Fibroblast of lung (primary cell): Measurements from ENCODE around the gene SPRY1. TPM values are rescaled to one million over a fixed set of nuclear protein-coding genes. Genes with fewer than 3 reads are reported as not detected.

Source experiments
- DNase-seq, 2 donors: peaks; one replicate each; pipeline versions ENCODE4 v3.0.0 to v3.0.0-alpha.2; 2010; ENCODE audit warnings: low read depth in 2 of 2
- H2AFZ ChIP-seq: 2 replicates; pipeline ENCODE4 v1.5.1; 2012; ENCODE audit warnings: low read length, control low read depth, inconsistent platforms
- H3K27ac ChIP-seq: 2 replicates; pipeline ENCODE4 v1.5.1; 2011; ENCODE audit warnings: low read length, control low read depth; ENCODE audit not compliant: insufficient read depth
- H3K27me3 ChIP-seq: 2 replicates; pipeline ENCODE4 v1.5.1; 2011; ENCODE audit warnings: mild to moderate bottlenecking, low read length; ENCODE audit not compliant: control insufficient read depth, insufficient read depth
- H3K36me3 ChIP-seq: 2 replicates; pipeline ENCODE4 v1.5.1; 2011; ENCODE audit warnings: low read length; ENCODE audit not compliant: control insufficient read depth, insufficient read depth
- H3K4me1 ChIP-seq: 2 replicates; pipeline ENCODE4 v1.5.1; 2011; ENCODE audit warnings: low read length; ENCODE audit not compliant: control insufficient read depth, insufficient read depth; ENCODE audit errors: extremely low read depth
- H3K4me2 ChIP-seq: 2 replicates; pipeline ENCODE4 v1.5.1; 2011; ENCODE audit warnings: low read length, control low read depth; ENCODE audit not compliant: insufficient read depth; ENCODE audit errors: extremely low read depth
- H3K4me3 ChIP-seq, 4 experiments: fragments of 200-600 bp in 1 of 4; sonication (generic) in 1 of 4; replicated peaks in 1 of 4; 2 replicates each; pipeline ENCODE4 v1.5.1; 2011 to 2016; ENCODE audit warnings: low read length in 4 of 4, low read depth in 3 of 4, mild to moderate bottlenecking in 3 of 4, control low read depth in 2 of 4, inconsistent platforms in 1 of 4, mixed read lengths in 1 of 4; ENCODE audit not compliant: insufficient read depth in 1 of 4; ENCODE audit errors: control extremely low read depth in 1 of 4
- H3K79me2 ChIP-seq: 2 replicates; pipeline ENCODE4 v1.5.1; 2012; ENCODE audit warnings: mild to moderate bottlenecking, low read length, inconsistent platforms; ENCODE audit not compliant: control insufficient read depth, insufficient read depth
- H3K9ac ChIP-seq: 2 replicates; pipeline ENCODE4 v1.5.1; 2011; ENCODE audit warnings: mild to moderate bottlenecking, low read length, control low read depth; ENCODE audit not compliant: insufficient read depth
- H3K9me3 ChIP-seq: 2 replicates; pipeline ENCODE4 v1.5.1; 2012; ENCODE audit warnings: low read depth, low read length; ENCODE audit not compliant: control insufficient read depth, insufficient read depth
- H4K20me1 ChIP-seq: 2 replicates; pipeline ENCODE4 v1.5.1; 2011; ENCODE audit warnings: low read length; ENCODE audit not compliant: control insufficient read depth, insufficient read depth; ENCODE audit errors: extremely low read depth
- EZH2 ChIP-seq: IDR thresholded peaks from 2 replicates; pipeline ENCODE4 v1.5.1; 2012; ENCODE audit warnings: low read length, control low read depth, mild to moderate bottlenecking; ENCODE audit errors: missing control alignments
- polyA plus RNA-seq, 2 donors: library from polyadenylated mRNA; depleted of rRNA in 1 of 2; stranded (reverse) in 1 of 2; unstranded in 1 of 2; fragments of >200 nt; gene quantifications; 2 replicates each; pipeline ENCODE4 v1.2.1, GENCODE V29; 2011 to 2012; ENCODE audit warnings: missing spikeins in 1 of 2
- total RNA-seq: library from RNA; depleted of rRNA; stranded (reverse); fragments of >200 nt; gene quantifications from 2 replicates; pipeline ENCODE4 v1.2.1, GENCODE V29; 2014
- TF ChIP-seq, protein P1 (sequence below), 2 donors: IDR thresholded peaks in 1 of 2; conservative IDR thresholded peaks in 1 of 2; 1 replicate in 1 of 2; 2 replicates in 1 of 2; pipeline ENCODE4 v1.5.1; 2011 to 2012; ENCODE audit warnings: low read length in 2 of 2, control low read depth in 1 of 2, inconsistent platforms in 1 of 2, low read depth in 1 of 2, mild to moderate bottlenecking in 1 of 2

SPRY1 gene
- total and polyA plus RNA-seq, 2 donors (not counting 1 experiment from before 2014, with no cell fraction given) = 21.3 to 23.9 TPM

DNA sequence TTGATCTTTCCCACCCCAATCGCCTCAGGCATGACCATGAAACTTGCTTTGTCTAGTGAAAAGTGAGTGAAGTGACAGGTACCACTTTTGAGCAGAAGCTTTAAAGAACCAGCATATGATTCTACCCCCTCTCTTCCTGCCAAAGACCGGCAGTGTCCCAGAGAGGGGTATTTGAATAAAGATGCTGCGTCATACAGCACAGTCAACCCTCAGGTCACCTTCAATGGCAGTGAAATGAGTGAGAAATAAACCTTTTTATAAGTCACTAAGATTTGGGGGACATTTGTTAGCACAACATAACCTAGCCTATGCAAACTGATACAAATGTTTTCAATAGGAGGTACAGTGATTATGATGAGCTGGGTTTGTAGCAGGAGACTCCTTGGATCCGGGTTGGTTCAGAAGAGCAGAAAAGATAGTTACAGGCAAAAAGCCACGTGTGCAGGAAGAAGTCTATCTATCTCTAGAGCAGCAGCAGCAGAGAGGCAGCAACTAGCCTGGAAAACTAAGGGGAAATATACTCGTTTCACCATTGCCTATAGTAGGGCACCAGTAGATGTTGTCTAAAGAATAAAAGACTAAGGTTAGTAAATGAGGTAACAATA lies 30.3 kb upstream of the SPRY1 start:
- Histone ChIP-seq H3K27ac (no peak overlapping the region), H3K9ac (no peak overlapping the region), H2AFZ (no peak overlapping the region), H3K27me3 (no peaks in the 10 kb centered on the region), H3K4me1 (no peaks in the 10 kb centered on the region), H3K9me3 (no peaks in the 10 kb centered on the region), H3K4me3 (no peak overlapping the region), H3K79me2 (no peaks in the 10 kb centered on the region), H3K36me3 (no peaks in the 10 kb centered on the region), H3K4me2 (no peak overlapping the region), H4K20me1 (no peaks in the 10 kb centered on the region)
- TF ChIP-seq, protein P1, sequence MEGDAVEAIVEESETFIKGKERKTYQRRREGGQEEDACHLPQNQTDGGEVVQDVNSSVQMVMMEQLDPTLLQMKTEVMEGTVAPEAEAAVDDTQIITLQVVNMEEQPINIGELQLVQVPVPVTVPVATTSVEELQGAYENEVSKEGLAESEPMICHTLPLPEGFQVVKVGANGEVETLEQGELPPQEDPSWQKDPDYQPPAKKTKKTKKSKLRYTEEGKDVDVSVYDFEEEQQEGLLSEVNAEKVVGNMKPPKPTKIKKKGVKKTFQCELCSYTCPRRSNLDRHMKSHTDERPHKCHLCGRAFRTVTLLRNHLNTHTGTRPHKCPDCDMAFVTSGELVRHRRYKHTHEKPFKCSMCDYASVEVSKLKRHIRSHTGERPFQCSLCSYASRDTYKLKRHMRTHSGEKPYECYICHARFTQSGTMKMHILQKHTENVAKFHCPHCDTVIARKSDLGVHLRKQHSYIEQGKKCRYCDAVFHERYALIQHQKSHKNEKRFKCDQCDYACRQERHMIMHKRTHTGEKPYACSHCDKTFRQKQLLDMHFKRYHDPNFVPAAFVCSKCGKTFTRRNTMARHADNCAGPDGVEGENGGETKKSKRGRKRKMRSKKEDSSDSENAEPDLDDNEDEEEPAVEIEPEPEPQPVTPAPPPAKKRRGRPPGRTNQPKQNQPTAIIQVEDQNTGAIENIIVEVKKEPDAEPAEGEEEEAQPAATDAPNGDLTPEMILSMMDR (conservative IDR thresholded peaks at IDR 0.05 in 1 of 2, IDR thresholded peaks at IDR 0.05 in 1 of 2; ENCODE audit: low read depth in 1 of 2, low read length in 2 of 2) = no peak
- no peak for TF ChIP-seq EZH2
- no peak for DNase-seq

DNA sequence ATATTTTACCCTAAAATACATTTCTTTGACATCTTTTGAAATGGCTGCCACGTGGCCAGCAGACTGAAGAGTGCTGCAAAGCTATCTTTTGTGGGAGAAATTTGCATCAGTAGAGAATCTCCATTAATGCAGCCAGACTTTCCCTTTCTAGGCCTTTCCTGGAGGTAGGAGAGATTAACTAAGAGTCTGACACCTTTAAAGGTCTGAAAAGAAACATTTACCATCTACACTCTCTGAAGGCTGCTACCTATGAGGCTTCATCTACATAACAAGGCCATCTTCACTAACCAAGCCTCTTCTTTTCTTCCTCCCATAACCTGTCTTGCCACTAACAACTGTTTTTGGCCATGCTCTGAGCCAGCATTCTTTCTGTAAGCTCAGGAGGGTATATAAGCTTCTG lies 17.8 kb upstream of the SPRY1 start:
- Histone ChIP-seq H3K36me3 (no peaks in the 10 kb centered on the region), H2AFZ (no peak overlapping the region), H3K9ac (no peak overlapping the region)

DNA sequence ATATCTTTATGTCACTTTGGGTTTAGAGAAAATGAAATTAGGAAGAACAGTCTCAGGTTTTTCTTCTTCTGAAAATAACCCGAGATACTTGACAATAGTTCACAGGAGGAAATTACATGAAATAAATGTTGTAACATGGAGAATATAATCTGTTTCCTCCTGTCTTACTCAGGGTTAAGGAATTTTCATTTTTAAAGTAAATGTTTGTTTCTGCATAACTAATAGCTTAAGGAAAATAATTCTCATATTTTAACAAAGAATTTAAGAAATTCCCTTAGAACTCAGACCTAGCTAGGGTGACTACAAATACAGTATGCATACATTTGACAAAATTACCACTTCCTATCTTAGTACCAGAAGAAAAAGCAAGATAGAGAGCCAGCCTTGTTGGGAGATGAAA lies 17.2 kb upstream of the SPRY1 start:
- no peaks in the 10 kb centered on the region for H3K4me1 ChIP-seq
- no peak overlapping the region for H3K4me3 ChIP-seq
- no peak for DNase-seq
- H2AFZ ChIP-seq = no peak overlapping the region
- no peaks in the 10 kb centered on the region for H3K79me2 ChIP-seq
- H3K9ac ChIP-seq = no peak overlapping the region
- H3K9me3 ChIP-seq = no peaks in the 10 kb centered on the region
- no peaks in the 10 kb centered on the region for H4K20me1 ChIP-seq
- H3K36me3 ChIP-seq = no peaks in the 10 kb centered on the region
- no peak overlapping the region for H3K4me2 ChIP-seq
- H3K27ac ChIP-seq = no peak overlapping the region
- no peaks in the 10 kb centered on the region for H3K27me3 ChIP-seq
- TF ChIP-seq EZH2 = no peak
- TF ChIP-seq, protein P1 (conservative IDR thresholded peaks at IDR 0.05 in 1 of 2, IDR thresholded peaks at IDR 0.05 in 1 of 2; ENCODE audit: low read depth in 1 of 2, low read length in 2 of 2) = no peak

More for the DNA sequence above, 17.8 kb upstream of the SPRY1 start:
- no peaks in the 10 kb centered on the region for H4K20me1 ChIP-seq
- TF ChIP-seq, protein P1 (conservative IDR thresholded peaks at IDR 0.05 in 1 of 2, IDR thresholded peaks at IDR 0.05 in 1 of 2; ENCODE audit: low read depth in 1 of 2, low read length in 2 of 2) = no peak
- no peak for TF ChIP-seq EZH2
- H3K27ac ChIP-seq = no peak overlapping the region
- H3K4me2 ChIP-seq = no peak overlapping the region
- no peaks in the 10 kb centered on the region for H3K79me2 ChIP-seq
- H3K27me3 ChIP-seq = no peaks in the 10 kb centered on the region
- DNase-seq = no peak
- no peaks in the 10 kb centered on the region for H3K4me1 ChIP-seq
- no peak overlapping the region for H3K4me3 ChIP-seq
- no peaks in the 10 kb centered on the region for H3K9me3 ChIP-seq
